UCSD-AML1 (cell line): ENCODE measurements around the gene TBX19.
"Not testable (repeated sequence)": the region's sequence is repeated elsewhere in the genome, so short reads cannot be mapped to it uniquely, and the experiment has no call there.

Experiments
- DNase-seq: peaks from one replicate; lab custom pipeline; 2025; ENCODE audit not compliant: unreplicated experiment; lab: John Stamatoyannopoulos, UW

The TBX19 gene

DNA sequence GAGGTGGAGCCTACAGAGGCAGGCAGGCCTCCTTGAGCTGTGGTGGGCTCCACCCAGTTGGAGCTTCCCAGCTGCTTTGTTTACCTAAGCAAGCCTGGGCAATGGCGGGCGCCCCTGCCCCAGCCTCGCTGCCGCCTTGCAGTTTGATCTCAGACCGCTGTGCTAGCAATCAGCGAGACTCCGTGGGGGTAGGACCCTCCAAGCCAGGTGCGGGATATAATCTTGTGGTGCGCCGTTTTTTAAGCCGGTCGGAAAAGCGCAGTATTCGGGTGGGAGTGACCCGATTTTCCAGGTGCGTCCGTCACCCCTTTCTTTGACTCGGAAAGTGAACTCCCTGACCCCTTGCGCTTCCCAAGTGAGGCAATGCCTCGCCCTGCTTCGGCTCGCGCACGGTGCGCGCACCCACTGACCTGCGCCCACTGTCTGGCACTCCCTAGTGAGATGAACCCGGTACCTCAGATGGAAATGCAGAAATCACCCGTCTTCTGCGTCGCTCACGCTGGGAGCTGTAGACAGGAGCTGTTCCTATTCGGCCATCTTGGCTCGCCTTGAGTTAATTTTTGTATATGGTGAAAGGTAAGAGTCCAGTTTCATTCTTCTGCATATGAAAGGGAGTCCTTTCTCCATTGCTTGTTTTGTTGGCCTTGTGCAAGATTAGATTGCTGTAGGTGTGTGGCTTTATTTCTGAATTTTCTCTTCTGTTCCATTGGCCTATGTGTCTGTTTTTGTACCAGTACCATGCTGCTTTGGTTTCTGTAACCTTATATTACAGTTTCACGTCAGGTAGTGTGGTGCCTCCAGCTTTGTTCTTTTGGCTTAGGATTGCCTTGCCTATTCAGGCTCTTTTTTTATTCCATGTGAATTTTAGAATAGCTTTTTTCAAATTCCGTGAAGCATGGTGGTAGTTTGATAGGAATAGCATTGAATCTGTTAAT is 73.9 kb downstream of the TBX19 start:
- DNase-seq, result not testable (repeated sequence)

DNA sequence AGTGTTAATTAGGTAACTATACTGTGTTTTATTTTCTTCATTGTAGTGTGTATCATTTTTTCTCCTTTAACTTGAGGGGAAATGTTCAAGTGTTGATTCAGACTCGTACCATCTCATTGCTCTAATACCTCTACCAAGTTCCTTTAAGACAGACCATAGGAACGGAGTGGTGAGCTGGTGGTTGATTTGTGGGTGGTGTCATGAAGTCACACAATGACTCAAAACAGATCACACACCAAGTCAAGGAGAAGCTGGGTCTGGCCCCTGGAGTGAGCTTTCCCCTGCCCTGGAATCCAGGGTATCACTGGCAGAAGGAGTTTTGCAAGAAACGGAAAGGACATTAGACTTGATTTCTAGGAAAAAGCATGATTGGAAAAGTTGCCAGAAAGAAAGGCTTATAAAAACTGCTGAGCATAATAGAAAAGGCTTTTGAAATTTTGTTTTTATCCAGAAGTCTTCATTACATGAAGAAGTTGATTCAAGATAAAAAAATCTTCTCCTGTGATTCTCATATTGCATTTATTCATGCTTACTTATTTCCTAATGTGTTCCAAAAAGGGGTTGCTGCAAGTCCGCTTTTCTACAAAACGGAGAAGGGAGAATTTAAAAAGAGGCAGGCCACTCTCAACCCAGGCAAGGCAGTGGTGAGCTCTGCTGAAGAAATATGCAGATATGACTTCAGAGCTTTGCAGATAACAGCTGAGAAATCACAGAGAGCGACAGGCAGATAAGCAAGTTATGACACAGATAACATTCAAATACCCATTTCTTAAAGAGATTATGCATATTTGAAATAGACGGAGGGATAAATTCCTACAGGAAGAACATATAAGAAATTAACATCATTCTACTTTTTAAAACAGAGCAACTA is 79.7 kb downstream of the TBX19 start:
- no peak for DNase-seq

DNA sequence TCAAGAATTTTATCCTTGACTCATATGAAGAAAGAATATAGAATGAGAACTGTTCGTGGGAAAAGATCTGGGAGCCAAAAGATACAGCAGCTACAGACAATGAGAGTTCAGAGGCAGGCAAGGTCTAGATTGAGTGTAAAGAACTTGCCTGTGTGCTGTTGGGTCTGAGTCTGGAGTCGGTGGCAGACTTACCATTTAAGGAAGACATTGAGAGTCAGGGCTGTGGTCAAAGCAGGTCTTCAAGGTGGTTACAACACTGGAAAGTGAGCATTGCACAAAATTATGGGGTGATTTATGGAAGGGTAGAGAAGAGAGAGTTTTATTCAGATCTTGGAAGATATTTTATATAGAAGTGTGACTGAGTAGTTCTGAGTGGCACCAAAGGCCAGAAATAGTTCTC is 80.6 kb downstream of the TBX19 start:
- DNase-seq, result no peak

DNA sequence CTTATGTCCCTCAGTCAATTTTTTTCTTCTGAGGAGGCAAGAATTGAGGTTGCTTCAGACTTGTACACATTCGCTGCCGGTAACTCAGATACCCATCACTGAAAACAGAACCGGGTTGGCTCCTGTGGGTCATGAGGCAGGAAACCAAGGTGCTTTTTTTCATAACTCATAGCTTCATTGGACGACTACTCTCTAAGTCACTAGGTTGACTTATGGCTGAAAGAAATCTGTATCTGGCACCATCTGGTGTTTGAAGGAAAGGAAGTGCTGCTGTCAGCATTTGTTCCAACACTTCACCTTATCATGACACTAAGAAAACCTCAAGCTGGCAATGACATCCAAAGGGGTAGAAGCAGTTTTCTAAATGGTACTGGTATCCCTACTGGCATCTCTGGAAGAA is 82.3 kb downstream of the TBX19 start:
- no peak for DNase-seq
